Measurements from ENCODE around the gene RHOXF1. TPM values are rescaled to one million over a fixed set of nuclear protein-coding genes. Genes with fewer than 3 reads are reported as not detected.
A peak's percentile ranks its signal among the peaks of the same experiment; 100 is the strongest.
"Not testable (repeated sequence)": the region's sequence is repeated elsewhere in the genome, so short reads cannot be mapped to it uniquely, and the experiment has no call there.

RHOXF1 gene
- total RNA-seq, 1 donor from 2014 or later: not detected

- Histone ChIP-seq H3K27me3 (no peaks in the 10 kb centered on the region), H3K4me1 (no peaks in the 10 kb centered on the region), H3K36me3 (no peaks in the 10 kb centered on the region), H3K27ac (no peak overlapping the region), H3K9me3 (no peaks in the 10 kb centered on the region), H3K4me3 (peak overlapping the region in 1 of 2 donors; percentile 4)
- no peak for TF ChIP-seq CTCF (IDR thresholded peaks at IDR 0.05)
- intact Hi-C loops (cut with DNase I): no loop called here
- DNase-seq (ENCODE audit: low spot score in 2 of 2): no peak
Measured at GRCh38 chrX:120125444-120125843, 9.7 kb upstream of the RHOXF1 start.

GRCh38 chrX:120120223-120120622 is 4.5 kb upstream of the RHOXF1 start:
- DNase-seq (ENCODE audit: low spot score in 2 of 2): no peak

GRCh38 chrX:120111611-120112010 is 4.1 kb downstream of the RHOXF1 start:
- H3K4me3 ChIP-seq: no peak overlapping the region
- no peaks in the 10 kb centered on the region for H3K27me3 ChIP-seq
- H3K36me3 ChIP-seq: no peaks in the 10 kb centered on the region
- H3K27ac ChIP-seq: no peak overlapping the region
- no peaks in the 10 kb centered on the region for H3K4me1 ChIP-seq
- no peak for DNase-seq (ENCODE audit: low spot score in 2 of 2)
- no peaks in the 10 kb centered on the region for H3K9me3 ChIP-seq
- no peak for TF ChIP-seq CTCF (IDR thresholded peaks at IDR 0.05)
- intact Hi-C loops (cut with DNase I): no loop called here

More at GRCh38 chrX:120120223-120120622, 4.5 kb upstream of the RHOXF1 start:
- Histone ChIP-seq H3K4me3 (no peak overlapping the region), H3K4me1 (no peaks in the 10 kb centered on the region), H3K36me3 (no peaks in the 10 kb centered on the region), H3K9me3 (no peaks in the 10 kb centered on the region), H3K27me3 (no peaks in the 10 kb centered on the region), H3K27ac (no peak overlapping the region)
- intact Hi-C loops (cut with DNase I): no loop called here
- TF ChIP-seq CTCF (IDR thresholded peaks at IDR 0.05): no peak

GRCh38 chrX:120109378-120109777 is 6.3 kb downstream of the RHOXF1 start:
- Histone ChIP-seq H3K4me3 (no peak overlapping the region), H3K27me3 (no peaks in the 10 kb centered on the region), H3K4me1 (no peaks in the 10 kb centered on the region), H3K27ac (no peak overlapping the region), H3K36me3 (no peaks in the 10 kb centered on the region), H3K9me3 (no peaks in the 10 kb centered on the region)
- intact Hi-C loops (cut with DNase I): no loop called here
- TF ChIP-seq CTCF (IDR thresholded peaks at IDR 0.05): no peak
- DNase-seq (ENCODE audit: low spot score in 2 of 2): no peak

GRCh38 chrX:120104707-120105106 is 11.0 kb downstream of the RHOXF1 start:
- intact Hi-C loops (cut with DNase I); H3K4me1 ChIP-seq; H3K27ac ChIP-seq; H3K4me3 ChIP-seq; DNase-seq (ENCODE audit: low spot score in 2 of 2); H3K36me3 ChIP-seq; H3K27me3 ChIP-seq: not testable (repeated sequence)
- peaks cover 5 to 12% of the 10 kb centered on the region in 2 donors for H3K9me3 ChIP-seq

- intact Hi-C loops (cut with DNase I); H3K27me3 ChIP-seq; H3K27ac ChIP-seq; H3K36me3 ChIP-seq; H3K4me3 ChIP-seq; DNase-seq (ENCODE audit: low spot score in 2 of 2); H3K4me1 ChIP-seq: not testable (repeated sequence)
- H3K9me3 ChIP-seq: peaks cover 5 to 12% of the 10 kb centered on the region in 2 donors
Measured at GRCh38 chrX:120101057-120101456, 14.7 kb downstream of the RHOXF1 start.

GRCh38 chrX:120090208-120090607 is 25.5 kb downstream of the RHOXF1 start:
- no peaks in the 10 kb centered on the region for H3K4me1 ChIP-seq
- intact Hi-C loops (cut with DNase I): no loop called here
- no peaks in the 10 kb centered on the region for H3K9me3 ChIP-seq
- no peak for DNase-seq (ENCODE audit: low spot score in 2 of 2)
- no peak overlapping the region for H3K4me3 ChIP-seq
- no peaks in the 10 kb centered on the region for H3K27me3 ChIP-seq
- H3K36me3 ChIP-seq: no peaks in the 10 kb centered on the region
- TF ChIP-seq CTCF (IDR thresholded peaks at IDR 0.05): no peak
- H3K27ac ChIP-seq: no peak overlapping the region
